HUES64 (cell line): Measurements from ENCODE around the gene IGBP1.
"Not testable (repeated sequence)": the region's sequence is repeated elsewhere in the genome, so short reads cannot be mapped to it uniquely, and the experiment has no call there.

Experiments
- H3K27ac ChIP-seq: 2 replicates; pipeline ENCODE4 v1.7.0; 2013; ENCODE audit warnings: low read depth, low read length, inconsistent platforms
- H3K27me3 ChIP-seq: 2 replicates; pipeline ENCODE4 v1.6.1; 2013; ENCODE audit warnings: mild to moderate bottlenecking, low read length; ENCODE audit not compliant: insufficient read depth
- H3K36me3 ChIP-seq: 2 replicates; pipeline ENCODE4 v1.6.1; 2013; ENCODE audit warnings: mild to moderate bottlenecking, low read length; ENCODE audit not compliant: insufficient read depth
- H3K4me1 ChIP-seq: 2 replicates; pipeline ENCODE4 v1.6.1; 2013; ENCODE audit warnings: mild to moderate bottlenecking, low read length, moderate library complexity; ENCODE audit not compliant: insufficient read depth
- H3K4me3 ChIP-seq: 2 replicates; pipeline ENCODE4 v1.5.1; 2013; ENCODE audit warnings: mild to moderate bottlenecking, low read length, moderate library complexity
- H3K9ac ChIP-seq: 2 replicates; pipeline ENCODE4 v1.6.1; 2013; ENCODE audit warnings: mild to moderate bottlenecking, low read depth, low read length
- H3K9me3 ChIP-seq: 2 replicates; pipeline ENCODE4 v1.6.1; 2013; ENCODE audit warnings: low read depth, low read length; ENCODE audit not compliant: insufficient read depth
- WGBS: fragments of 150-250, 120-280 bp; methylation state at CpG from one replicate; pipeline ENCODE4 v1.1.7; 2013; ENCODE audit warnings: missing lambda C conversion rate; 5-methylcytosine and 5-hydroxymethylcytosine counted together

IGBP1 gene

GRCh38 chrX:70123014-70123413 lies 10.2 kb upstream of the IGBP1 start:
- H3K9me3 ChIP-seq, H3K27ac ChIP-seq, H3K4me1 ChIP-seq, H3K4me3 ChIP-seq, H3K36me3 ChIP-seq, H3K27me3 ChIP-seq, H3K9ac ChIP-seq: not testable (repeated sequence)
- WGBS: 98% methylated on average over 14 of the region's 30 CpGs

- no peak overlapping the region for H3K27ac ChIP-seq
- 88% methylated on average over 2 of the region's 2 CpGs for WGBS
- H3K9me3 ChIP-seq: no peaks in the 10 kb centered on the region
Measured at GRCh38 chrX:70124678-70125077, 8.6 kb upstream of the IGBP1 start.

GRCh38 chrX:70128071-70128470 lies 5.2 kb upstream of the IGBP1 start:
- H3K36me3 ChIP-seq: no peaks in the 10 kb centered on the region
- H3K4me1 ChIP-seq: peaks cover 28% of the 10 kb centered on the region
- H3K27ac ChIP-seq: no peak overlapping the region
- H3K9ac ChIP-seq: peak overlapping the region; percentile 36; the same call in 1 of the 2 replicates
- WGBS: 83% methylated on average over 8 of the region's 9 CpGs
- H3K4me3 ChIP-seq: no peak overlapping the region
- no peaks in the 10 kb centered on the region for H3K27me3 ChIP-seq
- H3K9me3 ChIP-seq: no peaks in the 10 kb centered on the region

More at GRCh38 chrX:70124678-70125077, 8.6 kb upstream of the IGBP1 start:
- Histone ChIP-seq H3K4me1 (peaks cover 18% of the 10 kb centered on the region; the same call in 1 of the 2 replicates), H3K27me3 (no peaks in the 10 kb centered on the region), H3K36me3 (no peaks in the 10 kb centered on the region), H3K9ac (no peak overlapping the region), H3K4me3 (no peak overlapping the region)

GRCh38 chrX:70129816-70130215 lies 3.4 kb upstream of the IGBP1 start:
- H3K4me1 ChIP-seq: peaks cover 28% of the 10 kb centered on the region
- no peaks in the 10 kb centered on the region for H3K9me3 ChIP-seq
- no peaks in the 10 kb centered on the region for H3K27me3 ChIP-seq
- peak overlapping the region; percentile 59; the same call in 1 of the 2 replicates for H3K27ac ChIP-seq
- H3K36me3 ChIP-seq: peaks cover 4% of the 10 kb centered on the region
- 57% methylated on average over 1 of the region's 1 CpG for WGBS
- H3K9ac ChIP-seq: no peak overlapping the region
- H3K4me3 ChIP-seq: no peak overlapping the region

- 93% methylated on average over 2 of the region's 4 CpGs for WGBS
- H3K9ac ChIP-seq: no peak overlapping the region
- peaks cover 28% of the 10 kb centered on the region for H3K4me1 ChIP-seq
- peaks cover 25% of the 10 kb centered on the region for H3K36me3 ChIP-seq
- no peak overlapping the region for H3K27ac ChIP-seq
- H3K9me3 ChIP-seq: no peaks in the 10 kb centered on the region
- H3K4me3 ChIP-seq: no peak overlapping the region
- no peaks in the 10 kb centered on the region for H3K27me3 ChIP-seq
Measured at GRCh38 chrX:70132224-70132623, 1.0 kb upstream of the IGBP1 start.

- Histone ChIP-seq H3K4me1 (peaks cover 27% of the 10 kb centered on the region), H3K9me3 (no peaks in the 10 kb centered on the region), H3K4me3 (peak overlapping the region; percentile 99), H3K27me3 (no peaks in the 10 kb centered on the region), H3K36me3 (peaks cover 28% of the 10 kb centered on the region), H3K27ac (no peak overlapping the region; the same call in 1 of the 2 replicates), H3K9ac (peak overlapping the region; percentile 95; the same call in 1 of the 2 replicates)
- 11% methylated on average over 8 of the region's 8 CpGs for WGBS
Measured at GRCh38 chrX:70132877-70133302, 357 bp upstream of the IGBP1 start.

- no peaks in the 10 kb centered on the region for H3K27me3 ChIP-seq
Measured at GRCh38 chrX:70134116-70134477, 850 bp downstream of the IGBP1 start.

GRCh38 chrX:70138622-70139021 lies 5.4 kb downstream of the IGBP1 start:
- Histone ChIP-seq H3K9me3 (no peaks in the 10 kb centered on the region), H3K4me1 (no peaks in the 10 kb centered on the region; the same call in 1 of the 2 replicates), H3K9ac (no peak overlapping the region), H3K27me3 (no peaks in the 10 kb centered on the region), H3K4me3 (no peak overlapping the region), H3K36me3 (peaks cover 49% of the 10 kb centered on the region), H3K27ac (no peak overlapping the region)
- 100% methylated on average over 1 of the region's 2 CpGs for WGBS

More at GRCh38 chrX:70134116-70134477, 850 bp downstream of the IGBP1 start:
- Histone ChIP-seq H3K36me3 (peaks cover 33% of the 10 kb centered on the region), H3K4me3 (peak overlapping the region; percentile 99), H3K9me3 (no peaks in the 10 kb centered on the region), H3K27ac (peak overlapping the region; percentile 100; the same call in 1 of the 2 replicates), H3K9ac (peak overlapping the region; percentile 95), H3K4me1 (peaks cover 15% of the 10 kb centered on the region)
- 0% methylated on average over 12 of the region's 12 CpGs for WGBS

GRCh38 chrX:70139736-70140135 lies 6.5 kb downstream of the IGBP1 start:
- no peaks in the 10 kb centered on the region; the same call in 1 of the 2 replicates for H3K4me1 ChIP-seq
- H3K27me3 ChIP-seq: no peaks in the 10 kb centered on the region
- WGBS: 92% methylated on average over 3 of the region's 3 CpGs
- H3K4me3 ChIP-seq: no peak overlapping the region
- no peaks in the 10 kb centered on the region for H3K9me3 ChIP-seq
- H3K36me3 ChIP-seq: peaks cover 45% of the 10 kb centered on the region
- H3K9ac ChIP-seq: no peak overlapping the region
- no peak overlapping the region for H3K27ac ChIP-seq

GRCh38 chrX:70141373-70141772 lies 8.1 kb downstream of the IGBP1 start:
- Histone ChIP-seq H3K4me1 (no peaks in the 10 kb centered on the region), H3K27me3 (no peaks in the 10 kb centered on the region), H3K9ac (no peak overlapping the region), H3K9me3 (no peaks in the 10 kb centered on the region), H3K36me3 (peaks cover 34% of the 10 kb centered on the region), H3K4me3 (no peak overlapping the region), H3K27ac (no peak overlapping the region)
- WGBS: 100% methylated on average over 2 of the region's 2 CpGs

GRCh38 chrX:70166601-70167590 lies 33.6 kb downstream of the IGBP1 start:
- H3K4me3 ChIP-seq: no peak overlapping the region
- H3K27me3 ChIP-seq: no peaks in the 10 kb centered on the region
- 78% methylated on average over 13 of the region's 19 CpGs for WGBS

More at GRCh38 chrX:70166601-70167590, 33.6 kb downstream of the IGBP1 start:
- H3K9ac ChIP-seq: no peak overlapping the region
- H3K9me3 ChIP-seq: no peaks in the 10 kb centered on the region
- peaks cover 36% of the 10 kb centered on the region for H3K4me1 ChIP-seq
- peak overlapping the region; percentile 56 for H3K27ac ChIP-seq
- H3K36me3 ChIP-seq: peaks cover 26% of the 10 kb centered on the region
